Measurements from ENCODE around the gene PTPRC. TPM values are rescaled to one million over a fixed set of nuclear protein-coding genes. Genes with fewer than 3 reads are reported as not detected.
A peak's percentile ranks its signal among the peaks of the same experiment; 100 is the strongest.

PTPRC gene
- polyA plus RNA-seq, 1 donor from 2014 or later = 744 TPM

- Mint-ChIP-seq H3K36me3 (peaks cover 7% of the 10 kb centered on the region), H3K4me3 (peak overlapping the region; percentile 70 to 91 (median 85)), H3K27me3 (no peaks in the 10 kb centered on the region), H3K4me1 (peaks cover 74 to 82% (median 77%) of the 10 kb centered on the region in 3 donors), H3K9me3 (no peaks in the 10 kb centered on the region), H3K27ac (peak overlapping the region; percentile 79 to 99 (median 99))
Observed at GRCh38 chr1:198680174-198680875, 41.5 kb downstream of the PTPRC start.

DNA sequence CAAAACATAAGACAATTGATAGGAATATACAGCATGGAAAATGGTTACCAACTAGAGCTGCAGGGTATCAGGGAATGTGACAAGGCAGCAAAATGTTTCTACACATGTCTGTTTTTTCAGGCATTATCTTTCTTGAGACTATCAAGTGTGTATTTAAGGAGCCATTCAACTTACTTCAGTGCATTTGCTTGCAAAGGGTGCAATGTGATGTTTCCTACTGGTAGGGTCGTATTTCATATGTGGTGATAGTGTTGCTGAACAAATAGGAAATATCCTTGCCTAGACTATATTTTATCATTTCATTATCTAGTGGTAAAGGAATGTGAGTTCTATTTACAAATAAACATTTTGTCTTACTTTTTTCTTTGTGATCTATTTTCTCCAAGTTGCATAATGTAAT is 42.4 kb downstream of the PTPRC start:
- peak overlapping the region; percentile 3 to 85 (median 78) for H3K4me3 Mint-ChIP-seq
- peaks cover 71 to 82% (median 72%) of the 10 kb centered on the region in 3 donors for H3K4me1 Mint-ChIP-seq
- peaks cover 3% of the 10 kb centered on the region for H3K36me3 Mint-ChIP-seq
- H3K27ac Mint-ChIP-seq = peak overlapping the region; percentile 79 to 99 (median 94)
- no peaks in the 10 kb centered on the region for H3K9me3 Mint-ChIP-seq
- no peaks in the 10 kb centered on the region for H3K27me3 Mint-ChIP-seq

DNA sequence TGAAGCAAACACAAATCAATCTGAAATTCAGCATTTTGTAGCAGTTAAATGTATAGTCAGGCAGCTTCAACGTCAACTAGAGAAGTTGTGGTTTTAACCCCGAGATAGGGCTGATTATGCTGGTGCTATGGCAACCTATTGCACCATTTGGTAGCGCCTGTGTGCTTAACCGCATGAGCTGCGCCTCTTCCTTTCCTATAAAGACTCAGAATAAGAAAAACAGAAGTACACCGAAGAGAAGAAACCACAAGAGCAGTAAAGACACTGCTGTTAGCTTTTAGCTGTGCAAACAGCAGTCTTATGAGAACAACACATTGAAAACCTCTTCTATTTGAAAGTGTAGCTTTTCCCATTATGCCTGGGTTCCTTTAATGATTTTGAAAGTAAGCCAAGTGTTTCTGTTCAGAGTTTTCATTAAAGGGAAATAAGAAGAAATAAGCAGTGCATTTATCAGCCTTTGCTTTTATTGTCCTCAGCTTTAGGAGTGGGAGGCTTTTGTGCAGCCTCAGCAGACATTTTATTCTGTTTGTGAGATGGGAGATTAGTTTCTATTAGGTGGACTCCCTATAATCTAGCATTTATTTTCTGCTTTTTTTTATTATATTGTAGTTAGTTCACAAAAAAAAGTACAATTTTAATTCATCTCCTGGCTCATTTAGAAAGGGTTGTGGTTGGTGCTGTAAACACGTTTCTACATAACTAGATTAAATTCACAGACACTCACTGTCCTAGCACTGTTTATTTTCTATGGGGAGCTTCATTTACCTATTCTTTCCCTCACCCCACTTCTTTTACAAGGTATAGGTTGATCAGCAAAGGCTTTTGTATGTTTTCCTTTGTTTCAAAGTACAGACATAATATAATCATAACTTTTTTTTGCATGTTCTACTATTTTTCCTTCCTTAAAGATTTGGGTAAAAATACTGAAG is 43.3 kb downstream of the PTPRC start:
- H3K4me3 Mint-ChIP-seq = peak overlapping the region; percentile 47 to 85 (median 72)
- H3K9me3 Mint-ChIP-seq = no peaks in the 10 kb centered on the region
- peaks cover 65 to 81% (median 70%) of the 10 kb centered on the region in 3 donors for H3K4me1 Mint-ChIP-seq
- H3K36me3 Mint-ChIP-seq = peaks cover 3% of the 10 kb centered on the region
- no peaks in the 10 kb centered on the region for H3K27me3 Mint-ChIP-seq
- peak overlapping the region; percentile 79 to 99 (median 96) for H3K27ac Mint-ChIP-seq

DNA sequence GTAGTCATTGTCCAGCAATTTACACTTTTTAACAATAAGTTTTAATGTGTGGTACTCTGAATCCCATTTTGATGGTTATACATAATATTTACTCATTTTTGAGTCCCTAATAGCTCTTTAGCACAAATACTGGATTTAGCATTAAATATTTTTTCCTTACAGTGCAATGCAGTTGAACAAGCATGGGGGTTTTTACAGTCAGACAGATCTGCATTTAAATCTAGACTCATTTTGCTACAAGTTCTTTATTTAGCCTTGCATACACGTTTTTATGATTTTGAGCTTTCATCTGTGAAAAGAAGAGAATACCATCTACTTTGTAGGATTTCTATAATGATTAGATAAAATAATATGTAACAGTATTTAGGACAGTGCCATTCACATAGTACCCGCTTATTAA is 44.0 kb downstream of the PTPRC start:
- peak overlapping the region; percentile 47 to 85 (median 72) for H3K4me3 Mint-ChIP-seq
- peaks cover 59 to 75% (median 63%) of the 10 kb centered on the region in 3 donors for H3K4me1 Mint-ChIP-seq
- H3K27me3 Mint-ChIP-seq = no peaks in the 10 kb centered on the region
- H3K9me3 Mint-ChIP-seq = no peaks in the 10 kb centered on the region
- peak overlapping the region; percentile 79 to 99 (median 96) for H3K27ac Mint-ChIP-seq
- peaks cover 3% of the 10 kb centered on the region for H3K36me3 Mint-ChIP-seq

DNA sequence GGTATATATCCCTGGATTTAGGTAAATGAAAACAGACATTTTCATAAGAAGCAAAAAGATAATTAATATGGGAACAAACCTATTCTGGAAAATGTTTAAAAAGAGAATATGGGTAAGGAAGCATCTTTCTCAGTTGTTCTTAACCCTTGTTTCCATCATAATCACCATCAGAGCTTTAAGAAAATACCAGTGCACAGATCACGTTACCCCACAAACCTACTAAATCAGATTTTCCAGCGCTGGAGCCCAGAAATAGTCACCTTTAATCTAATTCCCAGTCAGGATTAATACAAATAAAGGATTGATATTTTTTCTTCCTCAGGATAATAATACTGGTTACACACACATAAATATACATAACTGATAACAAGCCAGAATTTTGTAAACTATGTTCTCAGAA is 44.6 kb downstream of the PTPRC start:
- H3K36me3 Mint-ChIP-seq = peaks cover 3% of the 10 kb centered on the region
- H3K9me3 Mint-ChIP-seq = no peaks in the 10 kb centered on the region
- H3K27ac Mint-ChIP-seq = peak overlapping the region; percentile 79 to 99 (median 96)
- H3K4me1 Mint-ChIP-seq = peaks cover 58 to 74% (median 60%) of the 10 kb centered on the region in 3 donors
- peak overlapping the region; percentile 1 to 85 (median 72) for H3K4me3 Mint-ChIP-seq
- H3K27me3 Mint-ChIP-seq = no peaks in the 10 kb centered on the region

GRCh38 chr1:198686069-198686728 is 47.4 kb downstream of the PTPRC start:
- H3K36me3 Mint-ChIP-seq = no peaks in the 10 kb centered on the region
- no peaks in the 10 kb centered on the region for H3K9me3 Mint-ChIP-seq
- H3K4me1 Mint-ChIP-seq = peaks cover 56 to 76% (median 64%) of the 10 kb centered on the region in 3 donors
- H3K4me3 Mint-ChIP-seq = peak overlapping the region in 3 of 4 donors; percentile 54 to 75 (median 71)
- H3K27me3 Mint-ChIP-seq = no peaks in the 10 kb centered on the region
- H3K27ac Mint-ChIP-seq = peak overlapping the region; percentile 86 to 98 (median 86)

GRCh38 chr1:198687429-198687828 is 48.6 kb downstream of the PTPRC start:
- Mint-ChIP-seq H3K36me3 (peaks cover 2% of the 10 kb centered on the region), H3K27me3 (no peaks in the 10 kb centered on the region), H3K4me1 (peaks cover 51 to 75% (median 63%) of the 10 kb centered on the region in 3 donors), H3K9me3 (no peaks in the 10 kb centered on the region), H3K27ac (peak overlapping the region in 2 of 3 donors; percentile 63 to 98), H3K4me3 (no peak overlapping the region)

DNA sequence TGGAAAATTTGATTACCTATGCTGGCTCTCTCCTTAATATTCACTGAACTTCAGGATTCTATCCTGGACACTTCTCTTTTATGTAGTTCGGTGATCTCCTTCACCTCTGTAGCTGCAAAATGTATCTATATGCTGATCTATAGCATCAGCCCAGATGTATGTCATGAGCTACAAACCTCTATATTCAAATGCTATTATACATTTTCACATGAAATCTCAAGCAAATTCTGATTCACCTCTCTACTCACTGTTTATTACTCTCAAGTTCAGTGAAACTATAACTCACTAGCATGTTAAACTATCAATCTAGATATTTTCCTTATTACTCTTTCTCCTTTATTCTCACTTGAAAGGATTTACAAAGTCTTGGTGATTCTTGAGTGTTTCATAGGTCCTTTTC is 52.2 kb downstream of the PTPRC start:
- peak overlapping the region; percentile 0 to 65 (median 56) for H3K27ac Mint-ChIP-seq
- H3K9me3 Mint-ChIP-seq = no peaks in the 10 kb centered on the region
- peak overlapping the region in 1 of 4 donors; percentile 4 for H3K4me3 Mint-ChIP-seq
- H3K36me3 Mint-ChIP-seq = peaks cover 2% of the 10 kb centered on the region
- H3K4me1 Mint-ChIP-seq = peaks cover 48 to 64% (median 59%) of the 10 kb centered on the region in 3 donors
- no peaks in the 10 kb centered on the region for H3K27me3 Mint-ChIP-seq

DNA sequence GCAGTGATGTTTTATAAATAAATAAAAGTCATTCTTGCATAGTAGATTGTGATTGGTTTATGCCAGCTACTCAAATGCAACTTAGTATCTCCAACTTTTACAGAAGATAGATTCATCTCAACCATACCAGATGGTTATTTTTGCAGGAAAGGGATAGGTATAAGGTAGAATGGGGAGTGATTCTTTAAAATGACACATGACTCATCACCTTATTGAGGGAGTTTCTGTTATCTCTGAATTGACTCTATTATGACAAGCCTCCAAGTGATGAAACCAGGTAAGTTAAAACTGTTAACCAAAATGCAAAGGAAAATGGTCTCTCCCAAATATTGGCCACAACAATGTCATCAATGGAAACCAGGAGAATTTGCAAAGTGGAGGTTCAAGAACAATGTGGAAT is 54.5 kb downstream of the PTPRC start:
- peaks cover 6% of the 10 kb centered on the region for H3K36me3 Mint-ChIP-seq
- H3K27me3 Mint-ChIP-seq = no peaks in the 10 kb centered on the region
- H3K27ac Mint-ChIP-seq = peak overlapping the region; percentile 52 to 91 (median 82)

GRCh38 chr1:198694542-198694941 is 55.7 kb downstream of the PTPRC start:
- Mint-ChIP-seq H3K27me3 (no peaks in the 10 kb centered on the region), H3K4me1 (peaks cover 45 to 69% (median 61%) of the 10 kb centered on the region in 3 donors), H3K36me3 (peaks cover 12% of the 10 kb centered on the region), H3K27ac (peak overlapping the region in 2 of 3 donors; percentile 22 to 43), H3K4me3 (peak overlapping the region in 3 of 4 donors; percentile 28 to 58 (median 53)), H3K9me3 (no peaks in the 10 kb centered on the region)

More for the DNA sequence above, 54.5 kb downstream of the PTPRC start:
- Mint-ChIP-seq H3K4me3 (no peak overlapping the region), H3K9me3 (no peaks in the 10 kb centered on the region), H3K4me1 (peaks cover 52 to 69% (median 68%) of the 10 kb centered on the region in 3 donors)

DNA sequence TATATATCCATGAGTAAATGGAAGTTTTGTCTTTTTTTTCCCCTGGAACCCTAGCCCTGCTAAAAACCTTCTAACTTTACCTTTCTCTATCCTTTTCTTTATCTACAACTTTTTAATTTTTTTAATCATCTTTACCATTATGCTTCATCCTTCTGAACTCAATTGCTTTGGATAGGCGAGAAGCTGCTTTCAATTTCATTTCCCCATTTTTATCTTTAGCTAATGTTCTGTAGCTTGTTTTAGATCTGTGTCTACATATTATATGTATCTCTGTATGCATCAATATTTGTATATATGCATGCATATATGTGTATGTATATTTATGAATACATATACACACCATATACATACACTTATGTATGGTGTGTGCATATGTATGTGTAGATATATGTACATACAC is 57.4 kb downstream of the PTPRC start:
- Mint-ChIP-seq H3K4me3 (peak overlapping the region; percentile 5 to 79 (median 32)), H3K36me3 (peaks cover 14% of the 10 kb centered on the region), H3K4me1 (peaks cover 45 to 65% (median 61%) of the 10 kb centered on the region in 3 donors), H3K27ac (peak overlapping the region; percentile 65 to 92 (median 66)), H3K27me3 (no peaks in the 10 kb centered on the region), H3K9me3 (no peaks in the 10 kb centered on the region)

- Mint-ChIP-seq H3K4me3 (peak overlapping the region in 2 of 4 donors; percentile 29 to 43), H3K36me3 (peaks cover 13% of the 10 kb centered on the region), H3K27me3 (no peaks in the 10 kb centered on the region), H3K9me3 (no peaks in the 10 kb centered on the region), H3K27ac (peak overlapping the region in 2 of 3 donors; percentile 68 to 69), H3K4me1 (peaks cover 43 to 53% (median 51%) of the 10 kb centered on the region in 3 donors)
Observed at GRCh38 chr1:198699167-198700015, 60.6 kb downstream of the PTPRC start.

DNA sequence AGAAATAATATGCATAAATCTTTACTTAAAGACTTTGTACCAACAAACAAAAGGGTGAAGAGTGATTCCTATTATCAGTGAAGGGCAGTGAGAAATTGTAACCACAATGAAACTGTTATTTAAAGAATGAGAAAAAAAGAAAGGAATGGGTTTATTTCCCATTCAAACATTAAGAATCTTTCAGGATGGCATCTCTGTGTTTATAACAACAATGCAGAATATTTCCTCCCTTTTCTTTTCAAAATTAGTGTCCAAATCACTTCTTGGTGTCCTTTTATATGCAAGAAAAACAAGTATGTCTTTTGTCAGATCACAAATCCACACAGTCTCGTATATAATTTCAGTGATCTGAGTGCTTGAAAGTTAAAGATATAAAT is 61.2 kb downstream of the PTPRC start:
- Mint-ChIP-seq H3K4me3 (peak overlapping the region in 1 of 4 donors; percentile 13), H3K27me3 (no peaks in the 10 kb centered on the region), H3K9me3 (no peaks in the 10 kb centered on the region), H3K36me3 (peaks cover 13% of the 10 kb centered on the region), H3K4me1 (peaks cover 41 to 50% (median 45%) of the 10 kb centered on the region in 3 donors), H3K27ac (no peak overlapping the region)

- H3K36me3 Mint-ChIP-seq = peaks cover 14% of the 10 kb centered on the region
- peaks cover 43 to 48% (median 44%) of the 10 kb centered on the region in 3 donors for H3K4me1 Mint-ChIP-seq
- H3K4me3 Mint-ChIP-seq = peak overlapping the region in 2 of 4 donors; percentile 13 to 54
- no peaks in the 10 kb centered on the region for H3K27me3 Mint-ChIP-seq
- peak overlapping the region in 2 of 3 donors; percentile 29 to 67 for H3K27ac Mint-ChIP-seq
- no peaks in the 10 kb centered on the region for H3K9me3 Mint-ChIP-seq
Observed at GRCh38 chr1:198700396-198700795, 61.6 kb downstream of the PTPRC start.
